GM12878 (cell line): ENCODE data around the gene OLFML2A. TPM values are rescaled to one million over a fixed set of nuclear protein-coding genes. Genes with fewer than 3 reads are reported as not detected.

Source experiments
- ATAC-seq: fragments of 200-7000 bp; cut with Tn5 transposase; 3 replicates; pipeline ENCODE4 v1.9.1; 2020; ENCODE audit warnings: mild to moderate bottlenecking, moderate library complexity
- BruUV-seq: library from RNA; stranded (reverse); fragments of 400-500 nt; replicated peaks from 2 replicates; lab custom pipeline; 2021; lab: Mats Ljungman, UMichigan
- CTCF ChIA-PET: fragments of 300-600 bp; sonication (Branson Sonifier 250); formaldehyde crosslinking; extraction: SDS; loops from one replicate; lab custom pipeline; 2021; ENCODE audit warnings: inconsistent platforms; lab: Yijun Ruan, JAX
- POLR2A ChIA-PET: fragments of 350-600 bp; formaldehyde crosslinking; extraction: SDS; loops from one replicate; lab custom pipeline; 2021; ENCODE audit warnings: inconsistent platforms; lab: Charles Lee
- RAD21 ChIA-PET: fragments of 300-600 bp; sonication (Branson Sonifier 250); formaldehyde crosslinking; loops from one replicate; lab custom pipeline; 2023; ENCODE audit warnings: antibody characterized with exemption; ENCODE audit not compliant: unreplicated experiment; lab: Charles Lee
- SMC1A ChIA-PET: fragments of 300-600 bp; sonication (Branson Sonifier 250); formaldehyde crosslinking; loops from one replicate; lab custom pipeline; 2023; ENCODE audit not compliant: unreplicated experiment, uncharacterized antibody; lab: Charles Lee
- DNase-seq: peaks from one replicate; pipeline ENCODE4 v3.0.0-alpha.2; 2011; ENCODE audit warnings: low read depth, low spot score
- FAIRE-seq: peaks from 3 replicates; lab custom pipeline; 2011; peaks lifted over from hg19 to GRCh38; lab: Jason Lieb, UNC
- H2AFZ ChIP-seq: 2 replicates; pipeline ENCODE4 v1.6.0; 2011; ENCODE audit warnings: low read depth, low read length, control low read depth; ENCODE audit not compliant: control insufficient read depth
- H3K27ac ChIP-seq: 2 replicates; pipeline ENCODE4 v1.5.1; 2011; ENCODE audit warnings: control low read depth; ENCODE audit not compliant: control insufficient read depth, insufficient read depth
- H3K27me3 ChIP-seq, 2 experiments: replicated peaks in 1 of 2; 2 replicates each; pipeline versions ENCODE4 v1.6.0 to v1.6.1; 2011; ENCODE audit warnings: low read length in 1 of 2; ENCODE audit not compliant: control insufficient read depth in 2 of 2, insufficient read depth in 2 of 2
- H3K36me3 ChIP-seq, 2 experiments: 2 replicates each; pipeline ENCODE4 v1.5.1; 2011; ENCODE audit warnings: low read length in 1 of 2; ENCODE audit not compliant: control insufficient read depth in 2 of 2, insufficient read depth in 2 of 2
- H3K4me1 ChIP-seq: 2 replicates; pipeline ENCODE4 v1.6.1; 2011; ENCODE audit warnings: mild to moderate bottlenecking, low read length, moderate library complexity, mixed read lengths; ENCODE audit not compliant: control insufficient read depth, insufficient read depth
- H3K4me2 ChIP-seq: 2 replicates; pipeline ENCODE4 v1.6.0; 2011; ENCODE audit warnings: control low read depth; ENCODE audit not compliant: control insufficient read depth, insufficient read depth
- H3K4me3 ChIP-seq: fragments of 200-600 bp; sonication (generic); 2 replicates; pipeline ENCODE4 v1.5.1; 2016
- H3K79me2 ChIP-seq: 2 replicates; pipeline ENCODE4 v1.6.0; 2011; ENCODE audit warnings: low read length; ENCODE audit not compliant: control insufficient read depth, insufficient read depth
- H3K9ac ChIP-seq: 2 replicates; pipeline ENCODE4 v1.8.0; 2011; ENCODE audit warnings: low read length, control low read depth, mixed read lengths; ENCODE audit not compliant: control insufficient read depth, insufficient read depth
- H3K9me3 ChIP-seq: replicated peaks from 3 replicates; pipeline ENCODE4 v1.5.1; 2011; ENCODE audit warnings: mild to moderate bottlenecking, low read length; ENCODE audit not compliant: control insufficient read depth, insufficient read depth
- H4K20me1 ChIP-seq: 2 replicates; pipeline ENCODE4 v1.6.0; 2011; ENCODE audit not compliant: control insufficient read depth, insufficient read depth
- ATF7 ChIP-seq: fragments of 450-650 bp; IDR thresholded peaks from 2 replicates; pipeline ENCODE4 v1.6.1; 2016; ENCODE audit warnings: low read depth, mild to moderate bottlenecking
- BCL11A ChIP-seq: IDR thresholded peaks from 2 replicates; pipeline ENCODE4 v1.6.1; 2011; ENCODE audit warnings: low read depth, low read length
- IRF4 ChIP-seq: IDR thresholded peaks from 2 replicates; pipeline ENCODE4 v1.6.1; 2011; ENCODE audit warnings: low read depth, low read length
- MTA3 ChIP-seq: IDR thresholded peaks from 2 replicates; pipeline ENCODE4 v1.6.1; 2012; ENCODE audit warnings: low read length, inconsistent platforms, borderline replicate concordance
- POLR2A ChIP-seq: IDR thresholded peaks from 2 replicates; pipeline ENCODE4 v1.6.1; 2011; ENCODE audit warnings: low read depth, mild to moderate bottlenecking, low read length
- POU2F2 ChIP-seq: IDR thresholded peaks from 3 replicates; pipeline ENCODE4 v1.6.1; 2011; ENCODE audit warnings: low read depth, mild to moderate bottlenecking, low read length, borderline replicate concordance
- RAD21 ChIP-seq: IDR thresholded peaks from 2 replicates; pipeline ENCODE4 v1.6.1; 2011; ENCODE audit warnings: mild to moderate bottlenecking, low read depth, low read length, moderate library complexity; ENCODE audit not compliant: insufficient read depth
- SIX5 ChIP-seq: IDR thresholded peaks from 2 replicates; pipeline ENCODE4 v1.6.1; 2011; ENCODE audit warnings: mild to moderate bottlenecking, low read depth, low read length, moderate library complexity; ENCODE audit not compliant: severe bottlenecking
- TBL1XR1 ChIP-seq: IDR thresholded peaks from 2 replicates; pipeline ENCODE4 v1.6.1; 2012; ENCODE audit warnings: low read depth, low read length, improper control_type of control experiment
- WGBS: methylation state at CpG from one replicate; pipeline ENCODE4 v1.1.6; 2016; ENCODE audit warnings: low lambda C conversion rate; ENCODE audit not compliant: insufficient replicate concordance, insufficient coverage; ENCODE audit errors: missing lambda C conversion rate; 5-methylcytosine and 5-hydroxymethylcytosine counted together
- in situ Hi-C: fragments of 300-500 bp; cut with MboI; formaldehyde crosslinking; loops from 9 replicates; pipeline ENCODE4 v1.14.3; 2018; ENCODE audit warnings: mixed read lengths
- intact Hi-C: fragments of 100-400 bp; cut with micrococcal nuclease; formaldehyde crosslinking; loops from one replicate; pipeline ENCODE4 v1.14.2; 2022; ENCODE audit not compliant: unreplicated experiment
- polyA plus RNA-seq, 11 experiments: library from polyadenylated mRNA; depleted of rRNA in 4 of 11; unstranded in 6 of 11; stranded (reverse) in 5 of 11; fragments of >200 nt; fragmentation: Nextera tagmentation in 4 of 11; fragmentation: Illumina TruSeq in 1 of 11; extraction: Ambion mirVana in 4 of 11; extraction: Trizol in 1 of 11; gene quantifications; 1 replicate in 1 of 11; 2 replicates in 10 of 11; pipeline versions ENCODE4 v1.2.1 to v1.2.3, GENCODE V29; 2011 to 2016; ENCODE audit warnings: inconsistent platforms in 2 of 11, missing spikeins in 2 of 11, low read depth in 1 of 11
- total RNA-seq, 4 experiments: library from RNA; depleted of rRNA in 3 of 4; stranded (reverse); fragments of >200 nt in 3 of 4; fragmentation: Illumina TruSeq in 1 of 4; extraction: Trizol in 1 of 4; gene quantifications; 2 replicates each; pipeline versions ENCODE4 v1.2.1 to v1.2.3, GENCODE V29; 2013 to 2021

Gene OLFML2A
- total and polyA plus RNA-seq, 10 of the 15 experiments (the other 5 are each of a cell fraction or from before 2014, with no cell fraction given): 0.02 to 0.13 (median 0.10) TPM; not detected in 4

DNA sequence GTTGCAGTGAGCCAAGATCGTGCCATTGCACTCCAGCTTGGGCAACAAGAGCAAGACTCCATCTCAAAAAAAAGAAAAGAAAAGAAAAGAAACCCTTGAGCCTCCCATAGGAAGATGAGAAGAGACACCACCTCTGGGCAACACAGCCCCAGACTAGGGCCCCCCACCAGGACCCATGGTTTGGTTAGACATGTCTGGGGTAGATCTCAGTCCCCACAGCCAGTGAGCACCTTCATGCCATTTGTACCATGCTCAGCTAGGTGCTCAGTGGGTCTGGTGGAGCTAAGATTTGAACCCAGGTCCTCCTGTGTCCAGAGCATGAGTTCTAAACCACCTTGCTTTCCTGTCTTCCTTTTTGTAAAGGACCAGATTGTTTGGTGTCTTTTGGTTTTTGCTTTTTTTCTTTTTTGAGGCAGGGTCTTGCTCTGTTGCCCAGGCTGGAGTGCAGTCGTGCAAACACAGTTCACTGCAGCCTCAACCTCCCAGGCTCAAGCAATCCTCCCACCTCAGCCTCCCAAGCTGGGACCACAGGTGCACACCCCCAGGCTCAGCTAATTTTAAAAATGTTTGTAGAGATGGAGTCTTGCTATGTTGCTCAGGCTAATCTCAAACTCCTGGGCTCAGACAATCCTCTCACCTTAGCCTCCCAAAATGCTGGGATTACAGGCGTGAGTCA, 11.7 kb downstream of the OLFML2A start:
- ChIA-PET SMC1A (interaction anchor here (0.7 to 1.8 kb wide), 5 partner anchors 9 to 64 kb away, joined by 3 to 8 read pairs (median 4); partner anchors contain the start of gene OLFML2A), POLR2A (interaction anchor here (0.6 kb wide), 1 partner anchor 133 kb away, joined by 3 read pairs; no protein-coding TSS in a partner anchor), CTCF (interaction anchor here (0.6 to 2.2 kb wide), 3 partner anchors 30 to 65 kb away, joined by 3 to 6 read pairs (median 3); partner anchors contain the start of gene WDR38), RAD21 (no interaction called here)
- no peak for FAIRE-seq
- DNase-seq: no peak
- no peaks in the 10 kb centered on the region for H3K4me1 ChIP-seq
- no peak for TF ChIP-seq IRF4
- no peak for TF ChIP-seq POLR2A
- no peak for TF ChIP-seq MTA3
- TF ChIP-seq POU2F2: no peak
- no peak for TF ChIP-seq BCL11A
- TF ChIP-seq RAD21: no peak
- TF ChIP-seq TBL1XR1: no peak
- TF ChIP-seq ATF7: no peak
- no peak for TF ChIP-seq SIX5
- no peak overlapping the region for H2AFZ ChIP-seq
- H3K79me2 ChIP-seq: no peaks in the 10 kb centered on the region
- no TSS peak for BruUV-seq
- no peaks in the 10 kb centered on the region for H3K36me3 ChIP-seq
- H3K4me2 ChIP-seq: no peak overlapping the region
- 63% methylated on average over 3 of the region's 3 CpGs for WGBS
- H3K4me3 ChIP-seq: no peak overlapping the region
- no peaks in the 10 kb centered on the region; a peak in 1 of 4 replicates for H3K27me3 ChIP-seq
- no peak for ATAC-seq
- no peak overlapping the region for H3K27ac ChIP-seq
- intact Hi-C loops (no loop called here), in situ Hi-C loops (no loop called here)
- H4K20me1 ChIP-seq: no peaks in the 10 kb centered on the region
- H3K9ac ChIP-seq: no peak overlapping the region
- H3K9me3 ChIP-seq: no peaks in the 10 kb centered on the region
